ENCODE measurements around the gene SCRN3.

DNA sequence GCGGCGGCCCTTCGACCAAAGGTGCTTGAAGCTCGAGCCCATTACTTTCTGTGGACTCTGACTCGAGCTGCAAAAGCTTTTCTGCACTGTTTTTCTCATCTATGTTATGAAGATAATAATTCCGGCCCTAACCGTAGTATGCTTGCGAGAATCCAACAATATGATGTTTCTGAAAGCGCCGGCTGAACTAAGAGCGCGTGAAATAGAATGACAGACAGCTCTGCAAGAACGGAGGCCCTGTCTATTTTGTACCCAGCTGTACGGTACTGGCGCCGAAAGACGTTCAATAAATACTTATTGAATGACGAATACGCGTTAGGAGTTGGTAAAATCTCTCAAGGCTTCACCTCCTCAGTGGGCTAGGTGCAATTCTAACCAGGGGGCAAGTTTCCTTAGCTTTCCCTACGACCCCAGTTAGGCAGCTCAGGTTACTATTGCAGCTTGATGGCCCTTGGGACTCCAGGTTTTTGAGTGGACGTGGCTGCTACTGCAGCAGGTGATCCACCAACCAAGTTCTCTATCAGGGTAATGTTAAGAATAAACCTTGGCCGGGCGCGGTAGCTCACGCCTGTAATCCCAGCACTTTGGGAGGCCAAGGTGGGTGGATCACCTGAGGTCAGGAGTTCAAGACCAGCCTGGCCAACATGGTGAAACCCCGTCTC is 570 bp downstream of the SCRN3 start:
- no peak for TF ChIP-seq POLR2A (IDR thresholded peaks at IDR 0.05; ENCODE audit: low read length)
- no peak for TF ChIP-seq GATA1 (IDR thresholded peaks at IDR 0.05; ENCODE audit: low read depth, low read length)

All from erythroblast (primary cell).